PC-9 (cell line): ENCODE data around the gene CPXM1.

Experiments used
- CTCF ChIP-seq: fragments of 200-600 bp; sonication (generic); conservative IDR thresholded peaks from 2 replicates; pipeline ENCODE4 v1.6.1; 2017; ENCODE audit warnings: mixed run types, antibody characterized with exemption, mild to moderate bottlenecking, moderate library complexity
- EZH2 ChIP-seq: fragments of 200-600 bp; sonication (generic); IDR thresholded peaks from 2 replicates; pipeline ENCODE4 v1.8.0; 2017; ENCODE audit warnings: antibody characterized with exemption, low read depth

GRCh38 chr20:2797136-2797983, 3.1 kb downstream of the CPXM1 start:
- TF ChIP-seq CTCF (no peak), EZH2 (no peak)
